Measurements from ENCODE around the gene CGB8.
"Not testable (repeated sequence)": the region's sequence is repeated elsewhere in the genome, so short reads cannot be mapped to it uniquely, and the experiment has no call there.

GRCh38 chr19:49028686-49029085 lies 20.2 kb downstream of the CGB8 start:
- not testable (repeated sequence) for TF ChIP-seq CTCF (IDR thresholded peaks at IDR 0.05; ENCODE audit: low read length); EZH2 (optimal IDR thresholded peaks at IDR 0.05; ENCODE audit: low read depth, low read length); EZH2phosphoT487 (IDR thresholded peaks at IDR 0.05; ENCODE audit: low read length)
